IMR-90 (cell line): ENCODE results near the gene MOB3B.

ENCODE experiments used
- CEBPB ChIP-seq: IDR thresholded peaks from 2 replicates; pipeline ENCODE4 v1.6.1; 2012; ENCODE audit warnings: low read depth, low read length, improper control_type of control experiment
- FOS ChIP-seq: fragments of 150-350 bp; IDR thresholded peaks from 2 replicates; pipeline ENCODE4 v1.6.1; 2016; ENCODE audit warnings: low read depth, low read length
- MAZ ChIP-seq: IDR thresholded peaks from 2 replicates; pipeline ENCODE4 v1.6.1; 2012; ENCODE audit warnings: low read depth, mild to moderate bottlenecking, low read length, improper control_type of control experiment, moderate library complexity, borderline replicate concordance
- NFE2L2 ChIP-seq: fragments of 150-350 bp; IDR thresholded peaks from 2 replicates; pipeline ENCODE4 v1.6.1; 2016; ENCODE audit warnings: low read depth, mild to moderate bottlenecking, low read length
- POLR2A ChIP-seq: IDR thresholded peaks from 2 replicates; pipeline ENCODE4 v1.6.1; 2012; ENCODE audit warnings: mild to moderate bottlenecking, low read depth, low read length
- RAD21 ChIP-seq: IDR thresholded peaks from 2 replicates; pipeline ENCODE4 v1.6.1; 2012; ENCODE audit warnings: low read length, improper control_type of control experiment
- RFX5 ChIP-seq: IDR thresholded peaks from 2 replicates; pipeline ENCODE4 v1.8.0; 2012; ENCODE audit warnings: low read depth, mild to moderate bottlenecking, low read length, moderate library complexity
- SMC3 ChIP-seq: fragments of 150-350 bp; IDR thresholded peaks from 2 replicates; pipeline ENCODE4 v1.6.1; 2016; ENCODE audit warnings: low read depth, mild to moderate bottlenecking, antibody characterized with exemption, low read length, moderate library complexity
- TF ChIP-seq, protein P1 (sequence below): conservative IDR thresholded peaks from 2 replicates; pipeline ENCODE4 v1.5.1; 2012; ENCODE audit warnings: mild to moderate bottlenecking, low read depth, low read length, improper control_type of control experiment
- TF ChIP-seq, protein P2 (sequence below): fragments of 150-350 bp; IDR thresholded peaks from 2 replicates; pipeline ENCODE4 v1.6.1; 2016; ENCODE audit warnings: low read depth, mild to moderate bottlenecking, low read length, moderate library complexity, borderline replicate concordance

DNA sequence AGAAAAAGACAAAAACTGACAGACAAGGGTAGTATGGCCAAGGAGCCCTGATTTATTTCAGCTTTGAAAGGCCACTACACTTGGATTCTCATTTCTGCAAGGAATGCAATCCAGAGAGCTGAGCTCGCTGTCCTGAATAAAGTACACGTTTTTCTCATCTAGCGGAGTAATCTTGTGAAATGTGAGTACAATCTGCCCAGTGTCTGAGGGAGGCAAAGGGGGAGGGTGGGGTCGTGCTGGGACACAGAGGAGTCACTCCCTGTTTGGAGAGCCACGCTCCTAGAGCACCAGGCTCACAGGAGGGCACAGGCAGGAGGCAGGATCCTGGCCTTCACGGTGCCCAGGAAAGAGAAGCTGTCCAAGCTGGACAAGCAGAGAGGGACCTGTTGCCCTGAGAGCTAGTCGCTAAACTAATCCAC lies 56.5 kb downstream of the MOB3B start:
- TF ChIP-seq, protein P1, sequence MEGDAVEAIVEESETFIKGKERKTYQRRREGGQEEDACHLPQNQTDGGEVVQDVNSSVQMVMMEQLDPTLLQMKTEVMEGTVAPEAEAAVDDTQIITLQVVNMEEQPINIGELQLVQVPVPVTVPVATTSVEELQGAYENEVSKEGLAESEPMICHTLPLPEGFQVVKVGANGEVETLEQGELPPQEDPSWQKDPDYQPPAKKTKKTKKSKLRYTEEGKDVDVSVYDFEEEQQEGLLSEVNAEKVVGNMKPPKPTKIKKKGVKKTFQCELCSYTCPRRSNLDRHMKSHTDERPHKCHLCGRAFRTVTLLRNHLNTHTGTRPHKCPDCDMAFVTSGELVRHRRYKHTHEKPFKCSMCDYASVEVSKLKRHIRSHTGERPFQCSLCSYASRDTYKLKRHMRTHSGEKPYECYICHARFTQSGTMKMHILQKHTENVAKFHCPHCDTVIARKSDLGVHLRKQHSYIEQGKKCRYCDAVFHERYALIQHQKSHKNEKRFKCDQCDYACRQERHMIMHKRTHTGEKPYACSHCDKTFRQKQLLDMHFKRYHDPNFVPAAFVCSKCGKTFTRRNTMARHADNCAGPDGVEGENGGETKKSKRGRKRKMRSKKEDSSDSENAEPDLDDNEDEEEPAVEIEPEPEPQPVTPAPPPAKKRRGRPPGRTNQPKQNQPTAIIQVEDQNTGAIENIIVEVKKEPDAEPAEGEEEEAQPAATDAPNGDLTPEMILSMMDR, result no peak
- TF ChIP-seq POLR2A (no peak), RAD21 (no peak), FOS (no peak), SMC3 (no peak), RFX5 (no peak), CEBPB (no peak), NFE2L2 (no peak), MAZ (no peak)
- TF ChIP-seq, protein P2, sequence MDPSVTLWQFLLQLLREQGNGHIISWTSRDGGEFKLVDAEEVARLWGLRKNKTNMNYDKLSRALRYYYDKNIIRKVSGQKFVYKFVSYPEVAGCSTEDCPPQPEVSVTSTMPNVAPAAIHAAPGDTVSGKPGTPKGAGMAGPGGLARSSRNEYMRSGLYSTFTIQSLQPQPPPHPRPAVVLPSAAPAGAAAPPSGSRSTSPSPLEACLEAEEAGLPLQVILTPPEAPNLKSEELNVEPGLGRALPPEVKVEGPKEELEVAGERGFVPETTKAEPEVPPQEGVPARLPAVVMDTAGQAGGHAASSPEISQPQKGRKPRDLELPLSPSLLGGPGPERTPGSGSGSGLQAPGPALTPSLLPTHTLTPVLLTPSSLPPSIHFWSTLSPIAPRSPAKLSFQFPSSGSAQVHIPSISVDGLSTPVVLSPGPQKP, result no peak
